GM12864 (cell line): ENCODE results near the gene EIF2B2.

Experiments
- DNase-seq: peaks from one replicate; pipeline ENCODE4 v3.0.0-alpha.2; 2011; ENCODE audit warnings: low read depth
- H3K4me3 ChIP-seq: 2 replicates; pipeline ENCODE4 v1.5.1; 2011; ENCODE audit warnings: mild to moderate bottlenecking, low read depth, low read length, control low read depth
- CTCF ChIP-seq: IDR thresholded peaks from 2 replicates; pipeline ENCODE4 v1.5.1; 2011; ENCODE audit warnings: low read depth, mild to moderate bottlenecking, moderate library complexity, low read length, control low read depth, inconsistent platforms; ENCODE audit errors: missing control alignments

Gene EIF2B2

DNA sequence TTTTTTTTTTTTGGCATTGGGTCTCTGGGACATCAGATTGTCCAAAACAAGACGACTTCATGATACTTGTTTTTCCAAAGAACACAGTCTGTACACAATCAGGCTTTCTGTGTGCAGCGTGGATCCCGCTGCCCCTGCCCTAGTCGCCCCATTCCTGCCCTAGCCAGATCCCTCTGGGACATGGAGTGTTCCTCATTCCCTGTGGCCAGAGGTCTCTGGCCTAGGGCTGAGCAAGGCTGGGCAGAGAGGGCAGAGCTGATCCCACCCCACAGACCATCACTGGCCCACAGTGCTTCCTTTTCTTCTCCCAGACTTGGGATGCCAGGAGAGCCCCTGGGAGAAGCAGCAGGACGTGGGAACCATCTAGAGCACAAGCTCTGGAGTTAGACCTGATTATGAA is 20.9 kb upstream of the EIF2B2 start:
- no peak for DNase-seq
- no peak for TF ChIP-seq CTCF
- H3K4me3 ChIP-seq: no peak overlapping the region

GRCh38 chr14:74982661-74983060 is 20.1 kb upstream of the EIF2B2 start:
- TF ChIP-seq CTCF: no peak
- H3K4me3 ChIP-seq: no peak overlapping the region

GRCh38 chr14:74983343-74983742 is 19.4 kb upstream of the EIF2B2 start:
- TF ChIP-seq CTCF: no peak
- DNase-seq: no peak
- H3K4me3 ChIP-seq: no peak overlapping the region

More at GRCh38 chr14:74982661-74983060, 20.1 kb upstream of the EIF2B2 start:
- DNase-seq: no peak

GRCh38 chr14:74984236-74985027 is 18.3 kb upstream of the EIF2B2 start:
- H3K4me3 ChIP-seq: no peak overlapping the region
- no peak for TF ChIP-seq CTCF
- no peak for DNase-seq

DNA sequence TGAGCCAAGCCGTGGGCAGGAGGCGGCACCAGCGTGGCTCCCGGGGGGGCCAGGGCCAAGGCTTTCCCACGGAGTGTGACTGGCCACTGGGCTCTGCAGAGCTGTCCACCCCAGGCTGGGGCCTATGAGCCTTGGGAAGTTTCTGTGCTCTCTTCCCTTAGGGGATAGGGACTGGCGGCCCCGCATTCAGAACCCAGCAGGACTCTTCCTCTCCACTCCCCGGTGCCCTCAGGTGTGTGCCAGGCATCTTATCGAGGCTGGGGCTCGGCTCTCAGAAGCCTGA is 17.8 kb upstream of the EIF2B2 start:
- H3K4me3 ChIP-seq: no peak overlapping the region
- DNase-seq: no peak
- TF ChIP-seq CTCF: no peak

DNA sequence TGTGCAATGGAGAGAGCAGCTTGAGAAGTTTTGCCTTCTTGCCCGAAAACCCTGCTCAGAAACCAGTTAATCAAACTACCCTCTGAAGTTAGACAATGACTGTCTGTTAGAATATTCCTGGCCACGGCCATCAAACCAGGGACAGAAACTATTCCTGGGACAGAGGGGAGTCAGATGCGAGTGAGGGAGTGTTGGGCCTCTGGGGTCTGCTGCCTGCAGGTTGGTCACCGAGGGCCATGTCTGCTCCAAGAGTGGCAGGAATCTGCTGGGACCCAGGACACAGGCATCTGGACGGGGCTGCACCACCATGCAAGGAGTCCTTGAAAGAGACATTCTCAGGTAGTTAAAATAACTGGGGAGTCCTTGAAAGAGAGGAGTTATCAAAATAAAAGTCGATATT is 16.9 kb upstream of the EIF2B2 start:
- H3K4me3 ChIP-seq: no peak overlapping the region
- DNase-seq: no peak
- no peak for TF ChIP-seq CTCF

- H3K4me3 ChIP-seq: no peak overlapping the region
- no peak for TF ChIP-seq CTCF
- DNase-seq: no peak
Observed at GRCh38 chr14:74988131-74988530, 14.6 kb upstream of the EIF2B2 start.
